NCI-H446 (cell line): ENCODE data around the gene TMEM190.
"Not testable (repeated sequence)": the region's sequence is repeated elsewhere in the genome, so short reads cannot be mapped to it uniquely, and the experiment has no call there.

Experiments used
- DNase-seq, 2 experiments: peaks; one replicate each; lab custom pipeline; 2025; lab: John Stamatoyannopoulos, UW

TMEM190 gene

GRCh38 chr19:55376241-55376933, at the start of gene TMEM190:
TMEM190 (plus strand) TSS chr19:55376826; CDS start chr19:55376854, 28 bp downstream.
- DNase-seq: no peak

GRCh38 chr19:55328774-55329318, 47.8 kb upstream of the TMEM190 start:
- peak; percentile 13 to 47 for DNase-seq

GRCh38 chr19:55329791-55330190, 46.8 kb upstream of the TMEM190 start:
- DNase-seq: not testable (repeated sequence)

GRCh38 chr19:55333870-55334269, 42.8 kb upstream of the TMEM190 start:
- no peak for DNase-seq

- DNase-seq: no peak
Observed at GRCh38 chr19:55336101-55336500, 40.5 kb upstream of the TMEM190 start.

- peak; percentile 100 for DNase-seq
Observed at GRCh38 chr19:55339105-55339888, 37.3 kb upstream of the TMEM190 start, which contains the start of gene KMT5C. KMT5C (plus strand) TSS chr19:55339876; CDS start chr19:55341937, 2,061 bp downstream.

GRCh38 chr19:55339889-55340783, 36.5 kb upstream of the TMEM190 start:
- no peak for DNase-seq

GRCh38 chr19:55340784-55341147, 35.9 kb upstream of the TMEM190 start:
- no peak for DNase-seq

GRCh38 chr19:55341171-55341588, 35.4 kb upstream of the TMEM190 start:
- peak in 1 of 2 experiments; percentile 60 for DNase-seq

- DNase-seq: no peak
Observed at GRCh38 chr19:55341595-55342531, 34.8 kb upstream of the TMEM190 start.

GRCh38 chr19:55344444-55344843, 32.2 kb upstream of the TMEM190 start:
- peak in 1 of 2 experiments; percentile 57 for DNase-seq

- DNase-seq: no peak
Observed at GRCh38 chr19:55345101-55345817, 31.4 kb upstream of the TMEM190 start.

- no peak for DNase-seq
Observed at GRCh38 chr19:55345818-55346724, 30.6 kb upstream of the TMEM190 start.

GRCh38 chr19:55346725-55347441, 29.7 kb upstream of the TMEM190 start:
- DNase-seq: no peak

- no peak for DNase-seq
Observed at GRCh38 chr19:55347442-55348009, 29.1 kb upstream of the TMEM190 start.

- no peak for DNase-seq
Observed at GRCh38 chr19:55348317-55349034, 28.1 kb upstream of the TMEM190 start.

GRCh38 chr19:55350620-55351315, 25.9 kb upstream of the TMEM190 start:
- DNase-seq: no peak
